Measurements from ENCODE around the gene SPATA16.

The SPATA16 gene

DNA sequence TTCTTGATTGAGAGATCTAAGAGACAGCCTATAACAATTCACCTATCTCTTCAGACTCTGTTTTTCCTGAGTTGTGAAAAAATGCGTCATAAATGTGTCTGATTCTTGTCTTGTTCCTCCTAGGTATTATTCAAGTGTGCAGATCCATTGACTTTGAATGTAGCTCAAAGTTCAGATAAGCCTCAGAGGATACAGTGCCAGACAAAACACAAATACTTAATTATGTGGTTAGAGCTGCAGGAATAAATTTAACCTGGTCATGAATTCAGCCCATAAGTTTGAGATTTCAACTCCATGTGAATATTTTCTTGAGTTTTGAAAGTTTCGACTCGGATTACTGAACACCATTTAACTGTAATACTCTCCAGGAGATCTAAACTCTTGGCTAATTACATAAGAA, 216.5 kb downstream of the SPATA16 start:
- H3K4me3 ChIP-seq (ENCODE audit: low read depth, low read length) = no peak overlapping the region
- TF ChIP-seq, protein P1, sequence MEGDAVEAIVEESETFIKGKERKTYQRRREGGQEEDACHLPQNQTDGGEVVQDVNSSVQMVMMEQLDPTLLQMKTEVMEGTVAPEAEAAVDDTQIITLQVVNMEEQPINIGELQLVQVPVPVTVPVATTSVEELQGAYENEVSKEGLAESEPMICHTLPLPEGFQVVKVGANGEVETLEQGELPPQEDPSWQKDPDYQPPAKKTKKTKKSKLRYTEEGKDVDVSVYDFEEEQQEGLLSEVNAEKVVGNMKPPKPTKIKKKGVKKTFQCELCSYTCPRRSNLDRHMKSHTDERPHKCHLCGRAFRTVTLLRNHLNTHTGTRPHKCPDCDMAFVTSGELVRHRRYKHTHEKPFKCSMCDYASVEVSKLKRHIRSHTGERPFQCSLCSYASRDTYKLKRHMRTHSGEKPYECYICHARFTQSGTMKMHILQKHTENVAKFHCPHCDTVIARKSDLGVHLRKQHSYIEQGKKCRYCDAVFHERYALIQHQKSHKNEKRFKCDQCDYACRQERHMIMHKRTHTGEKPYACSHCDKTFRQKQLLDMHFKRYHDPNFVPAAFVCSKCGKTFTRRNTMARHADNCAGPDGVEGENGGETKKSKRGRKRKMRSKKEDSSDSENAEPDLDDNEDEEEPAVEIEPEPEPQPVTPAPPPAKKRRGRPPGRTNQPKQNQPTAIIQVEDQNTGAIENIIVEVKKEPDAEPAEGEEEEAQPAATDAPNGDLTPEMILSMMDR (IDR thresholded peaks at IDR 0.05; ENCODE audit: borderline replicate concordance, insufficient read depth, low read depth, low read length) = no peak

DNA sequence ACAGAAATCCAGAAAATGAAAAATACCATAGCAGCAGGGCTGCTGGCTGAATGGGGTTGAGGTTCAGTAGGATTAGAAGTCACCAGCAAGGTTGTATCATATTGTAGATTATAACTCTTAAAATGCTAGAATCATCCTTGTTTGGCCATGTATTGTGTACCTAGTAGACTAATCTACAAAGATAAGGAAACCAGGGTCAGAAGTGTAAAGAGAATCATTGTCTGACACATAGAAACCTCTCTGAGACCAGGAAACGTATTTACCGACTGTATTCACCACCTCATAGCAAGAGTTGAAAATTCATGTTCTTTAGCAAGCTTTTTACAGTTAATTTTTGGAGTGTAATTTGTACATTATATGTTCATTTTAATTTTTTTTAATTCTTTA, 221.7 kb downstream of the SPATA16 start:
- TF ChIP-seq, protein P1 (IDR thresholded peaks at IDR 0.05; ENCODE audit: borderline replicate concordance, insufficient read depth, low read depth, low read length) = no peak
- H3K4me3 ChIP-seq (ENCODE audit: low read depth, low read length) = no peak overlapping the region

DNA sequence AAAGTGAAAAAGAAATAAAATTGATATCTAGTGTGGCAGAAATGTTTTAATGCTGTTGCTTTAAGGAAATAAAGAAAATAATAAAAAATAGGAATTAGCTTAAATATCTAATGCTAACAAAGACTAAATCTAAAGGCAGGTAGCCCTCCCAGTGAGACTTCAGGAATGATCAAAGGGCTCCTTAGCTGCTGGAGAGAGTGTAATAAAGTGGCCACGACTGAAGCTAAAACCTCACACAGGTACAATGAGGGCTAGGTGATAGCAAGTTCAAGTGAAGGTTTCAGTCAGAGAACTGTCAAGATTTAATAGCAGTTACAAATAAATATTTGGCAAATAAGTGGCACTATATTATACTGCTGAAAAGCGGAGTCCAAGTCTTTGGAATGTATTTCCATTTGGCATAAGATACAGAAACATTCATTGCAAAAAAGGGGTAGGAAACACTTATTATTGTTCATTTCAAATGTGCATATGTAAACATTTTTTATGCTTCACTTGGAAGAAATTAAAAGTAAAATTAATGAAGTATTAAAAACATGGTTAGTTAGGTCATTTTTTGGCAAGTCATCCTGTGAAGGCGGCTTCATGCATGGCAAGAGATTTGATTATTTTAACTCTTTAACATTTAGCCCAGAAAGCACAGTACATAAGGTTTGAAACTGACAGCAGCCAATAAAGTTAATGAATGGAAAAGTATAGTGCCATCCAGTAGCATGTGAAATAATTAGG, 222.3 kb downstream of the SPATA16 start:
- TF ChIP-seq, protein P1 (IDR thresholded peaks at IDR 0.05; ENCODE audit: borderline replicate concordance, insufficient read depth, low read depth, low read length) = no peak
- no peak overlapping the region for H3K4me3 ChIP-seq (ENCODE audit: low read depth, low read length)

DNA sequence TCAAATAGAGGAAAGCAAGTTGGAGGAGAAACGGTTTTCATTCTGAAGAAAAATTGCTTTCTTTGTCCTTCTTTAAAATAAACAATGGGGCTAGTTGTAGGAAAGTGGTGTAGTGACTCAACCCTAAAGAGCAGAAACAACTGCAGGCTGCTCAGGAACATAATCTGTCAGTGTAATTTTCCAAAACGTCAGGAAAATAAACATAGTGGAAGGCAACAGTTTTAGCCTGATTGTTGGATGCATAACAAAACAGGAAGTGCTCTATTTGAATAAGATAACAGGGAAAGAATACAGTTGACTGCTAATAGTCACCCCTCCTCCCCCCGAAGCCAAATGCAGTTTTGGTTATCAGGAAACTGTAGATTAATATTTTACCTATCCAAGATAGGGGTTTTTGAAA, 222.9 kb downstream of the SPATA16 start:
- TF ChIP-seq, protein P1 (IDR thresholded peaks at IDR 0.05; ENCODE audit: borderline replicate concordance, insufficient read depth, low read depth, low read length) = no peak
- no peak overlapping the region for H3K4me3 ChIP-seq (ENCODE audit: low read depth, low read length)

DNA sequence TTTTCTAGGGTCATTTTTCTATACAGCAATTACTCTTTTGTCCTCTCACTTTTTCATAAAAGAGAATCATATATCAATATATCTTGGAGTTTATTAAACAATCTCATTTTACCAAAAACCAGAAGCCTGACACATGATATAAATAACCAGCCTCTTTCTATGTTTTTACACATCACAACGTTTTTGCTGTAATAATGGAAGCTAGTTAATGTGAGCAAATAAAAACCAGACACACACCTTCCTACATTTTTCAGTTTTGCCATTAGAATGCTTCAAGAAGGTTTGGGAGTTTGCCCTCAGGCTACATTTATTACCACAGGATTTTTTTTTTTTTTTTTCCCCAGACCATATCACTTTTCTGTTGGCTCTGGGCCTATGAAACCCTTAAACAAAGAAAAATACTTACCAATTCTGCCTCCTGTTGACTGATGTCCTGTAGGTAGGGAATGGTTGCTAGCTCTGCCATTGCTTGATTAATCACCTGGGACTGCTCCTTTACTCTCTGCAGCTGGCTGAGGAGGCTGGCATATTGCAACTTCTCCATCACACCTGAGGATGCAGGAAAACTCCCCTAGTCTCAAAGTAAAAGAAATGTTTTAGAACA, 225.0 kb downstream of the SPATA16 start:
- H3K4me3 ChIP-seq (ENCODE audit: low read depth, low read length) = no peak overlapping the region
- TF ChIP-seq, protein P1 (IDR thresholded peaks at IDR 0.05; ENCODE audit: borderline replicate concordance, insufficient read depth, low read depth, low read length) = no peak

DNA sequence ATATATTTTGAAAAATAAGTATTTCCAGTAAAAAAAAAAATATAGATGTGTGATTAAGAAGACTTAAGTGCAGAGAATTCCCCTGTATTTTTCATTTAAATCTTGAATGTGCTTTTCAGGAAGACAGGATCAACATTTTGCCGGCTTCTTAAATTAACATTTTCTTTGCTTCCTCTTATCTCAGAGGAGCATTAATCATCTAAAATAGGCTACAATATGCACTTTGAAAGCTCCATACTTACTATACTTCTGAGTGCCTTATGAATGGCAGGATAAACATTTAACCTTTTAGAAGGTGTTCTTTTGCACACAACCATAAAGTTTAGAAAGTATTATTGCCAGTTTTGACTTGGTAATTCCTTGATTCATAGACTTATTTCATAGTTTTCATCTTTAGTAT, 226.2 kb downstream of the SPATA16 start:
- TF ChIP-seq, protein P1 (IDR thresholded peaks at IDR 0.05; ENCODE audit: borderline replicate concordance, insufficient read depth, low read depth, low read length) = no peak

More for the DNA sequence above, 226.2 kb downstream of the SPATA16 start:
- no peak overlapping the region for H3K4me3 ChIP-seq (ENCODE audit: low read depth, low read length)
